ACC112 (cell line): ENCODE data around the gene PROKR2.

Experiments used
- H2AFZ ChIP-seq: fragments of 200-600 bp; sonication (generic); one replicate; pipeline ENCODE4 v1.6.0; 2017; ENCODE audit warnings: antibody characterized with exemption, low read length; ENCODE audit not compliant: unreplicated experiment
- H3K27ac ChIP-seq: fragments of 200-600 bp; sonication (generic); 2 replicates; pipeline ENCODE4 v1.5.1; 2014; ENCODE audit warnings: low read depth, mild to moderate bottlenecking, antibody characterized with exemption, low read length, moderate library complexity
- H3K27me3 ChIP-seq: fragments of 200-600 bp; sonication (generic); 2 replicates; pipeline ENCODE4 v1.6.1; 2014; ENCODE audit warnings: mild to moderate bottlenecking, antibody characterized with exemption, low read length, moderate library complexity, mixed read lengths; ENCODE audit not compliant: insufficient read depth
- H3K36me3 ChIP-seq: fragments of 200-600 bp; sonication (generic); 2 replicates; pipeline ENCODE4 v1.6.1; 2016; ENCODE audit warnings: mild to moderate bottlenecking, antibody characterized with exemption, low read length, moderate library complexity, mixed read lengths; ENCODE audit not compliant: insufficient read depth
- H3K4me1 ChIP-seq: fragments of 200-600 bp; sonication (generic); one replicate; pipeline ENCODE4 v1.6.1; 2016; ENCODE audit warnings: low read length, mixed read lengths; ENCODE audit not compliant: insufficient read depth, unreplicated experiment, control insufficient read depth
- H3K4me3 ChIP-seq: fragments of 200-600 bp; sonication (generic); 2 replicates; pipeline ENCODE4 v1.5.1; 2014; ENCODE audit warnings: mild to moderate bottlenecking, low read depth, low read length
- H3K79me2 ChIP-seq: fragments of 200-600 bp; sonication (generic); one replicate; pipeline ENCODE4 v1.6.0; 2016; ENCODE audit warnings: low read length; ENCODE audit not compliant: control insufficient read depth, unreplicated experiment, insufficient read depth

PROKR2 gene

DNA sequence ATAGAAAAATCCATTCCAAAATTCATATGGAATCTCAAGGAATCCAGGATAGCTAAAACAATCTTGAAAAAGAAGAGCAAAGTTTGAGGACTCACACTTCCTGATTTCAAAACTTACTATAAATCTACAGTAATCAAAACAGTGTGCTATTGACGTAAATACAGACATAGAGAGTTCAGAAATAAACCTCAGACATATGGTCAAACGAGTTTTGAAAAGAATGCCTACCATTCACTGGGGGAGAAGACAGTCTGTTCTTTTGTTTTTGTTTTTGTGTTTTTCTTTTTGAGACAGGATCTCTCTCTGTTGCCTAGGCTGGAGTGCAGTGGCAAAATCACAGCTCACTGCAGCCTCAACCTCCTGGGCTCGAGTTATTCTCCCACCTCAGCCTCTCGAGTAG lies 25.3 kb upstream of the PROKR2 start:
- Histone ChIP-seq H3K27ac (no peak overlapping the region), H3K79me2 (no peaks in the 10 kb centered on the region), H3K36me3 (no peaks in the 10 kb centered on the region), H3K27me3 (peaks cover 56% of the 10 kb centered on the region), H2AFZ (no peak overlapping the region), H3K4me3 (no peak overlapping the region), H3K4me1 (no peaks in the 10 kb centered on the region)

GRCh38 chr20:5331340-5331739 lies 14.6 kb upstream of the PROKR2 start:
- Histone ChIP-seq H3K27me3 (peaks cover 89% of the 10 kb centered on the region), H3K4me3 (no peak overlapping the region), H2AFZ (no peak overlapping the region), H3K79me2 (no peaks in the 10 kb centered on the region), H3K36me3 (no peaks in the 10 kb centered on the region), H3K4me1 (no peaks in the 10 kb centered on the region), H3K27ac (no peak overlapping the region)

- no peaks in the 10 kb centered on the region for H3K4me1 ChIP-seq
- no peak overlapping the region for H2AFZ ChIP-seq
- peaks cover 97% of the 10 kb centered on the region for H3K27me3 ChIP-seq
- no peak overlapping the region for H3K27ac ChIP-seq
- no peak overlapping the region for H3K4me3 ChIP-seq
- no peaks in the 10 kb centered on the region for H3K79me2 ChIP-seq
- H3K36me3 ChIP-seq, result no peaks in the 10 kb centered on the region
Measured at GRCh38 chr20:5328268-5328667, 11.5 kb upstream of the PROKR2 start.

GRCh38 chr20:5327356-5327755 lies 10.6 kb upstream of the PROKR2 start:
- Histone ChIP-seq H3K4me1 (no peaks in the 10 kb centered on the region), H2AFZ (no peak overlapping the region), H3K27ac (no peak overlapping the region), H3K36me3 (no peaks in the 10 kb centered on the region), H3K79me2 (no peaks in the 10 kb centered on the region), H3K27me3 (peaks cover 97% of the 10 kb centered on the region), H3K4me3 (no peak overlapping the region)

GRCh38 chr20:5315807-5316187 lies 957 bp downstream of the PROKR2 start:
- H3K4me3 ChIP-seq, result no peak overlapping the region
- H3K4me1 ChIP-seq, result no peaks in the 10 kb centered on the region
- H3K36me3 ChIP-seq, result no peaks in the 10 kb centered on the region
- H3K27me3 ChIP-seq, result peaks cover 88% of the 10 kb centered on the region
- H2AFZ ChIP-seq, result no peak overlapping the region
- no peaks in the 10 kb centered on the region for H3K79me2 ChIP-seq
- no peak overlapping the region for H3K27ac ChIP-seq

- no peaks in the 10 kb centered on the region for H3K36me3 ChIP-seq
Measured at GRCh38 chr20:5313916-5314315, 2.8 kb downstream of the PROKR2 start.

DNA sequence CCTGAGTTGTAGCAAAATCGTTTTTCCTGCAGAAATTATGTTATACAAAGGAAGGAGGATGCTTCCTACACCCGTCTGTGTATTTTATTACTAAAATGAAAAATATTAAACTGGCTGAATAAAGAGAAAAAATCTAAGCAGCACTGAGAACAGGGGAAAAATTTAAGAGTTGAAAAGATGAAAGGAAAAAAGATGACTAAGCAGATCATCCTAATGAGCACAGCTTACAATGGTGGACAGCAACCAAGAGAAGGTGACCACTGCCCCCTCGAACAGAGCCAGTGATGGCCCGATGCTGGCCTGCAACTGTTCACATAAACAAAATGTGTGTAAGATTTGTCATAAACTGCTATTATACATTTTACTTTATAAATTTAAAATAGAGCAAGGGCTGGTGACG lies 4.2 kb downstream of the PROKR2 start:
- Histone ChIP-seq H3K79me2 (no peaks in the 10 kb centered on the region), H3K27ac (no peak overlapping the region), H2AFZ (no peak overlapping the region), H3K27me3 (peaks cover 69% of the 10 kb centered on the region), H3K36me3 (no peaks in the 10 kb centered on the region), H3K4me3 (no peak overlapping the region), H3K4me1 (no peaks in the 10 kb centered on the region)

More at GRCh38 chr20:5313916-5314315, 2.8 kb downstream of the PROKR2 start:
- Histone ChIP-seq H2AFZ (no peak overlapping the region), H3K79me2 (no peaks in the 10 kb centered on the region), H3K27ac (no peak overlapping the region), H3K4me3 (no peak overlapping the region), H3K4me1 (no peaks in the 10 kb centered on the region), H3K27me3 (peaks cover 80% of the 10 kb centered on the region)

DNA sequence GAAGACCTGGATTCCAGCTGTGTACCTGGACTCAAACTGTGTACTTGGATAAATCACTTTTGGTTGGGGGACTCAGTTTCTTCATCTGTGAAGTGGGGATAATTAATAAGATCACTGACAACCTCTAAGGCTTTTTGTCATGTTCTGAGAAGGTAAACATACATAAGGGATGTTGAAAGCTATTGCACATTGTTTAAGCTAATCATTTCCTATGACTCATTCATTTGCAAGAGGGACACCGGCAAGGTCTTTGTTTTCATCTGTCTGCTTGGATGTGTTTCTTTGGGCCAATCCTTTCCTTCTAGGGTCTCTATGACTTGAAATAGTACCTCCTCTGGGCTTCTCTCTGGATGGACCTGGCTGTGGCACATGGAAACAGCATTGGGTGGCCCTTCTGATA lies 6.8 kb downstream of the PROKR2 start:
- no peak overlapping the region for H3K27ac ChIP-seq
- no peak overlapping the region for H2AFZ ChIP-seq
- H3K79me2 ChIP-seq, result no peaks in the 10 kb centered on the region
- no peak overlapping the region for H3K4me3 ChIP-seq
- no peaks in the 10 kb centered on the region for H3K36me3 ChIP-seq
- no peaks in the 10 kb centered on the region for H3K4me1 ChIP-seq
- peaks cover 43% of the 10 kb centered on the region for H3K27me3 ChIP-seq

GRCh38 chr20:5298811-5299210 lies 17.9 kb downstream of the PROKR2 start:
- H3K36me3 ChIP-seq, result no peaks in the 10 kb centered on the region
- H2AFZ ChIP-seq, result no peak overlapping the region
- no peak overlapping the region for H3K4me3 ChIP-seq
- no peaks in the 10 kb centered on the region for H3K79me2 ChIP-seq
- no peak overlapping the region for H3K27ac ChIP-seq
- H3K27me3 ChIP-seq, result peaks cover 91% of the 10 kb centered on the region
- no peaks in the 10 kb centered on the region for H3K4me1 ChIP-seq

DNA sequence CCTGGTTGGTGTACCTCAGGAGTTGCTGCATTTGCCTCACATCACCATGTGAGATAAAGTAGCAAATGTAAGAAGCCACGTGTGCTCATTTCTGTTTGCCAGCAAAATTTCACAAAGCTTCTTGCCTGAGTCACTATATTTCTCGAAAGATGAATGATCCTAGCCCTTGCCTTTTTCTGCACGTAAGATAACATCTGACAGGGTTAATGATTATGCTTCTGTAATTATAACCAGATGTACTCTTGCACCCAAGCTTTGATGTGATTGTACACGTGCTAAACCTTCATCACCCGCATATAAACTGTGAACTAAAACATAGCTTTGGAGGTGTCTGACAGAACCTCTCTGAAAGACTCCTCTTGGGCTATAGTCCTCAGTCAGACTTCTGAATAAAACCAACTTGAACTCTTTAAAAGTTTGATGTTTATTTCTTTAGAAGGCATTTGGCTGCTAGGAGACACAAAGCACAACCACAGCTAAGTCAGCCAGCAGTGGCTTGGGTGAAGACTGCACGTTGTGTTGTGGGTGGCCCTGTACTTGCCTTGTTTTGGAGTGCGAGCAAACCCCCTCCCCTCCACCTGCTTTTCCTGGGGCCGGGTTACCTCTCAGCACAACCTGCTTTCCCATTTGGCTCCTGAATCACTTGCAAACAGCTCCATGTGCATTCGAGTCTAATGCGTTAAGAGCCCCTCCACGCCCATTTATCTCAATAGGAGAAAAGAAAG lies 19.3 kb downstream of the PROKR2 start:
- H3K36me3 ChIP-seq, result no peaks in the 10 kb centered on the region
- peaks cover 91% of the 10 kb centered on the region for H3K27me3 ChIP-seq
- H3K4me1 ChIP-seq, result no peaks in the 10 kb centered on the region
- no peak overlapping the region for H3K4me3 ChIP-seq
- no peak overlapping the region for H2AFZ ChIP-seq
- no peaks in the 10 kb centered on the region for H3K79me2 ChIP-seq
- no peak overlapping the region for H3K27ac ChIP-seq

DNA sequence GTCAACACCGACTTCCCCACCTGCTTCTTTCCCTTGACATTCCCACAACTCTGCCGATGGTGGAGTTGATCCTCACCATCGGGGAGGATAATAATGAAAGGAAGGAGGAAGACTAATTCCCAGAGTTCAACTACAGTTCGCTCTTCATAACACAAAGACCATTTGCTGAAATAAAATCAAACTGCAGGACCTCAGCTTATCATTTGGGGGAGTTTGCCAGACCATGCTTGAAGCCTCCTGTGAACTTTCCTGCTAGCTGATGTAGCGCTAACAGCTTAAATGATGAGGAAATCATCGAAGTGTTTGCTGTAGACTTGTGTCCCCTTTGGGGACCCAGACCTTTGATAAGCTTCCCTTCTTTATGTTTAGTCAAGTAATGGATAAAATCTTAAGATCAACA lies 26.2 kb downstream of the PROKR2 start:
- no peak overlapping the region for H3K27ac ChIP-seq
- no peak overlapping the region for H3K4me3 ChIP-seq
- no peak overlapping the region for H2AFZ ChIP-seq
- H3K79me2 ChIP-seq, result no peaks in the 10 kb centered on the region
- peaks cover 79% of the 10 kb centered on the region for H3K27me3 ChIP-seq
- no peaks in the 10 kb centered on the region for H3K4me1 ChIP-seq
- H3K36me3 ChIP-seq, result no peaks in the 10 kb centered on the region
